T follicular helper cell (primary cell): ENCODE results near the gene ILDR2.

Experiments
- DNase-seq: peaks from one replicate; pipeline ENCODE4 v3.0.0-alpha.2; 2020; ENCODE audit warnings: low read depth

Gene ILDR2

DNA sequence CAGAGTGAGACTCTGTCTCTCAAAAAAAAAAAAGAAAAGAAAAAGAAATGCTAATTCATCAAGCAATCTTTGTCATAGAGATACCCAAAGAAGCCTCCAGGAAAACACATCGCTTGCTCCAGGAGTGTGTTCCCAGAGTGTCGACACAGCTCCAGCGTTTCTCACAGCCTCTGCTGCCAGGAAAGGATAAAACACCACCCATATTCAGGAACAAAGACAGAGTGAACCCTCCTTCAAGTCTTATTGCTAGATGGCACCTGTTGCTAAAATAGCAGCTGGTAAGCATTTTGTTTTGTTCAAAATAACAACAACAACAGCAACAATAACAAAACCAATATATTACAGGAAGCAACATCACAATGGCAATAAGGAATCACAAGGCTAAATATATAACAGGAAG is 3.1 kb downstream of the ILDR2 start:
- DNase-seq: no peak

GRCh38 chr1:166971252-166971651 is 4.1 kb downstream of the ILDR2 start:
- no peak for DNase-seq

GRCh38 chr1:166969074-166969677 is 6.2 kb downstream of the ILDR2 start:
- DNase-seq: no peak

DNA sequence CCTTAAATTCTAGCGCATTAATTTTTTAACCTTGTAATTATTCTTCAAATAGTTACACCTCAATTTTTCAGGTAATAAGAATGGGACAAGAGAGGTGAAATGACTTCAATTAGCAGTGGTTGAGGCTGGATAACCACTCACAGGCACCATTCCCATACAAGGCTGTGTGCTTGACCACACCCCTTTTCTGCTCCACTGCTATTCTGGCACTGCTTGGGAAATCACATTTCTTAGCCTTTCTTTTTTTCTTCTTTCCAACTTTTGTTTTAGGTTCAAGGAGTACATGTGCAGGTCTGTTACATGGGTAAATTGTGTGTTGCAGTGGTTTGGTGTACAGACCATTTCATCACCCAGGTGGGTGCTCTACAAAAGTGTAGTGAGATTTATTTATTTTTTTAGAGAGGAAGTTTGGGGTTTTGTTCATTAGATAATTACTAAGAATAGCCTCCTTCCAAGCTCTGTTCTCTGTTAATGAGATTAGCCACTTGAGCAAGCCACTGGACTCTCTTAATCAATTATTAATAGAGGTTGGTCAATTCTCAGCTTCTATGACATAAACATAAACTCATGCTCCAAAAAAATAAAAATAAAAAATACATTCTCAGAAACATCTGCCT is 14.4 kb downstream of the ILDR2 start:
- DNase-seq: no peak

GRCh38 chr1:166956872-166957271 is 18.5 kb downstream of the ILDR2 start:
- DNase-seq: no peak

- DNase-seq: no peak
These were observed 19.1 kb downstream of the ILDR2 start for GRCh38 chr1:166956057-166956850.

DNA sequence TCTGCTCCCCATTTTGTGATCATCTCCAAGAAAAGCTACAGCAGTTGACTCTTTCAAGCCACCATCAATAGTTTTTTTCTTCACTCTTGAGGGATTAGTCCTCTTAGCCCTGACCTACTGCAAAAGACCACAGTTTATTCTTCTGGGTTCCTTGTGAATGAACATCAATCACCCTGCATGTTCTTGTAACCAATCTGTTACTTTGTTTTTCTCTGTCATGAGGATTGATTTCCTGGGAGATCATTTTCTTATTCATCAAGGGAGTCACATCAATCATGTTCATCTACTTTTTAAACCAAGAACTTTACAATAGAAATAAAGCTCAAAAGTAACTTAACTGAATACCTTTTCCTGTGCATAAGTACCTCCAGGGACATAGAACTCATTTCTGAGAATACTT is 21.8 kb downstream of the ILDR2 start:
- no peak for DNase-seq

DNA sequence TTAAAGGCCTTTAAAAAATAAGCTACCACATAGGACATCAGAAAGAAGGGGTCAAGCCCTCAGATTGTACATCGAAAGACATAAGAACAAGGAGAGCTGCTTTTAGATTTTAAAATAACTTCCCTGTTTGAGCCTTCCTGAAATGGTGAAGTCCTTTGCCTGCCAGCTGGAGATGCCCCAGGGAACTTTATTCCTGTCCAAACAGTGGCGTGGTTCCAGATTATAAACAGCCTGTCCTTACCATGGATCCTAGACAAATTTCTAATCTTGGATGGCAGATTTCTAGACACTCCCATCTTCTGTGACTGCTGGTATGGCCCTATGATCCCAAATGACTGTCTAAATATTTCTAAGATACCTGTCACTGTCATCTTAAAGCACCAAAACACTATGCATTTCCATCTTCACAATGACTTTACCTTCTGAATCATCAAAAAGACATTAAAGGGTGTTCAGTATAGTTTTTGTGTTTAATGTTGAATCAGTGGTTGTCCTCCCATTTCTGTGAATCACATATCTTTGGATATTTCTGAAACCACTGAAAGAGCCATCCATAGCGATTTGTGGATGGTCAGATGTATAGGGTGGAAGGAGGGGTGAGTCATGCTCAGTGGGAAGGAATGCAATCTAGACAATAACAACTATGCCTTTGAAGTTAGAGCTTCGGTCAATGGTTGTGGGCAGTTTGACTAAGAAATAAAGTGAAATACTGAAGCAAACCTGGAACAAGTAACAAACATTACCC is 23.2 kb downstream of the ILDR2 start:
- DNase-seq: no peak

DNA sequence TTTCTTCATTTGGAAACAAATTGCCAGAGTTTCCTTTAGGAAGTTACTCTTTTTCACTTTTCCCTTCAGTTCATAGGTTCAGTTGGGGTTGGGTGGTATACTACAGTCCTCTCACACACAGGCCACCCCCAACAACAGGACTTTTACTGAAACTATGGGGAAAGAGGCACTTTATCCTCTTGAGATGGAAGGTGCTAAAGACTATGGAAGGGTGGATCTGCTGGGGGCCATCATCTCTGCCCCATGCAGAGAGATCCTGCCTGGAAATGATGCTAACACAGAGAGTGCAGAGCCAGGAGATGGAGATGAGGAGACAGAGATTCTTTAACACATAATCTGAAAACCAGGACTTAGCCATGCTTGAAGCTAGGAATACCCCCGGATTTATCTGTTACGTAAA is 24.3 kb downstream of the ILDR2 start:
- no peak for DNase-seq

DNA sequence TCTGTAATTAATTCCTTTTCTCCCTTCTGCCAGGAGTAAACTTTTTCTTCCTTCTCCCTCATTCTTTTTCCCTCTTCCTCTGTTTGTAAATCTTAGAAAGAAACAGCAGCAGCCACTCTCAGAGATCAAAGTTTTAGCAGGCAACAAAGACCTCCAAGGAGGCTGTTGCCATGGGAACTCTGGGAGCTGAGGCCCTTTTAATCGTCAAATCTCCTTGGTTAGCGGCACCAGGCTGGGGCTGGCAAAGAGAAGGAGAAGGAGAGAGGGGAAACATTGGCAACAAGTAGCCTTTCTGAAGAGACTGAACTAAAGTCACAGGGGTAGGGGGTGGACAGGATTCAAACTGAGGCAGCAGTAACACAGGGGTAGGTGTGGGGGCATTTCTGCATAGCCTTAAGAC is 25.2 kb downstream of the ILDR2 start:
- no peak for DNase-seq

DNA sequence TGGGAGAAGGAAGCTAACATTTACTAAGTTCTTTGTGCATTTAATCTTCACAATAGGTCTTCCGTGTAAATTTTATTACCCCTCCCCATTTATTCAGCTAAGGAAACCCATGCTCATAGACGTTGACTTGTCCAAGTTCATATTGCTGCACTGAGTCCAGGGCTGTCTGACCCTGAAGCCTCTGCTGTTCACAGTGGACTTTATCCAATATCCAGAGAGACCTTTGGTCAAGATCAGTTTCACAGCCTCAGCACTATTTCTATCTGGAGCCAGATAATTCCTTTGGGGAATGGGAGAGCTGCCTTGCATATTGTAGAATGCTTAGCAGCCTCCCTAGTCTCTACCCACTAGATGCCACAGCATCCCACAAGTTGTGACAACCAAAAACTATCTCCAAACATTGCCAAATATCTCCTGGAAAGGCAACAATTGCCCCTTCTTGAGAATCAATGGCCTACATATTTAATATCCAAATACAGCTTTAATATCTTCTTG is 26.4 kb downstream of the ILDR2 start:
- DNase-seq: no peak

DNA sequence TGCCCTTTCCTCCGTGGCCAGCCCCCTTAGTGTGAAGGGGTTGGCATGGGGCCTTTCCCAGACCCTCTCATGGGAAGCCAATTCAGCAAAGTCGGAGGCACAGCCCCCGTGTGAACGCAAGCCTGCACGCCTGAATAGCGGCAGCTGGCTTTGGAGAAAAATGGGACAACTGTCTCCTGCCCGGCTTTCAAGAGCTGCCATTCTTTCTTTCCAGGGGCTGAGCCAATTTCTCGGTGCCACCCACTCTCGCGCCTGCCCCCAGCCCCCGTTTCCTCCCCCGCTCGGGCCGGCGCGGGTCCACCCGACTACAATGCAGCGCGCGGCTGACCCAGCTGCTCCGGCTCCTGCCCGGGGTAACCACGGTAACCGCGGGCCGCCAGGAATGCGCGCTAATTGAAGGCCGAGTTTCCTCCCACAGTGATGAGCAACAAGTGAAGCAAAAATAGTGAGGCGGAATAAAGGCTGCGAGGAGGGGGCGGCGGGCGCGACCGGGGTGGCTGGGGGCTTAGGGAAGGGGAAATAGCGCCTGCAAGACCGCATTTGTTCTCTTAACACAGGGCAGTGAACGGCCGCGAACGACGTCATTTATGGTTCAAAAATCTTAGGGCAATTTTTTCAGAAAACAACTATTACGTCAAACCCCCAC is 27.8 kb downstream of the ILDR2 start:
- no peak for DNase-seq

- DNase-seq: no peak
These were observed 31.0 kb downstream of the ILDR2 start for GRCh38 chr1:166944186-166944967.

GRCh38 chr1:166939741-166940375 is 35.5 kb downstream of the ILDR2 start:
- no peak for DNase-seq

DNA sequence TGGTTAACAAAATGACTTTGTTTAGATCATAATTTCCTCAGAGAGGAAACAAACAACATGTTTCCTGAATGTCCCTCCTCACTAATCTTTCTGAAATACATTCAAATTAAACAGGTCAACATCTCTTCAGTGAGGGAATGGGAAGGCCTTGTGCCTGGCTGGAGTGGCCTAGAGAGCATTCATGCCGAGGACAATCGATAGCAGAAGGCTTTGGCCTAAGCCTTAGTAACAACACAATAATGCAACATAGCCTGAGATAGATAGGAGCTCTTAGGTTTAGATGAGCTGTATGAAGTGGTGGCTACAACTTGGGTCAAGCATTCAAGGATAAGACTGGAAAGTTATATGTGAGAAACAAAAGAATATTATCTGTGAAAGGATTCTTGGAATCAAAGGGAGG is 37.4 kb downstream of the ILDR2 start:
- no peak for DNase-seq

DNA sequence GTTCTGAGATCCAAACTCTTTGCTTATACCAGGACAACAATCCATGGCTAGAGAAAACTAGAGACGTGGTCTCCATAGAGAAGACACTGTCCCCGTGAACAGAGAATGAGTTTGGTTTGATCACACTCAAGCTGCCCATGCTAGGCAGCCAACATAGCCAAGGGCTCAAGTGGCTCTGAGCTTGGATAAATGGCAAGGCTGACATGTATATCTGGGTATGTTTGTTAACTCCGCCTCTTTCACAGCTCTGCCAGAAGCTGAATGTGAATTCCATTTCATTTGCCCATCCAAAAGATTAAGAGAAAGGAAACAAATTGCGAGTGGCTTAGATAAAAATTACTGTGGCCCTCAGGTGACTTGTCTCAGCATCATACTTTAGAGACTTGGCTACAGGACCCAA is 38.0 kb downstream of the ILDR2 start:
- DNase-seq: no peak

GRCh38 chr1:166933633-166934032 is 41.7 kb downstream of the ILDR2 start:
- DNase-seq: no peak

DNA sequence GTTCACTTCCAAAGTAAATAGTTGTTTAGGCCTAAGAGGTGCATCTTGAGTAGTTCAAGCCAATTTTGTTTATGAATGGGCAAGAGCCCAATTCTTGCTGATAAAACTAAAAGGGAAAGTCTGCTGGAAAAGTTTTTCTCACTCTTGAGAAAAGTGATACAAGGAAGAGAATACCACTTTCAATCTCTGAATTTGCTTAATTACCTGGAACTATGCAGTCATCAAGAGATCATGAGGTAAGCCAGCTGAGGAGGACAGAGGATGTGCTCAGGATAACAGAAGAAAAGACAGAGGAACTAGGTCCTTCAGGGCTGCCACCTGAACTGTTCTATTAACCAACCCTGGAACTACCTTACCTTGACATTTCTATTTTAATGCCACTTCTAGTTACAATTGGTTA is 42.2 kb downstream of the ILDR2 start:
- DNase-seq: no peak

GRCh38 chr1:166929911-166930310 is 45.4 kb downstream of the ILDR2 start:
- no peak for DNase-seq

GRCh38 chr1:166927701-166928100 is 47.6 kb downstream of the ILDR2 start:
- no peak for DNase-seq
